ENCODE results near the gene VPS45.

The VPS45 gene

DNA sequence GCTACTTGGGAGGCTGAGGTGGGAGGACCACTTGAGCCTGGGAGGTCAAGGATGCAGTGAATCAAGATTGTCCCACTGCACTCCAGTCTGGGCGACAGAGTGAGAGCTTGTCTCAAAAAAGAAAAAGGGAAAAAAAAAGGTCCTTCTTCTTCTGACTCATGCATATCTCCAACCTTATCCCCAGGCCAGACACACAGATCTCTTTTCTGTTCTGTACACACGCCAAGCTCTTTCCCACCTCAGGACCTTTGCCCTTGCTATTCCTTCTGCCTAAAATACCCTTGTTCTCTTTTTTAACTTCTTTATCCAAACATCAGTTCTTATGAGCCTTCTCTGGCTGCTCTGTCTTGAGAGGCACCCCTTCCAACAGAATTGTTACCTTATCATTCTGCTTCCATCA lies 104.2 kb downstream of the VPS45 start:
- no peak overlapping the region for H3K4me3 ChIP-seq (ENCODE audit: low read depth in 1 of 2, low read length in 2 of 2)
- H2AFZ ChIP-seq (ENCODE audit: low read depth, low read length) = no peak overlapping the region
- no peak overlapping the region for H3K9ac ChIP-seq (ENCODE audit: low read depth, low read length)
- TF ChIP-seq, protein P1, sequence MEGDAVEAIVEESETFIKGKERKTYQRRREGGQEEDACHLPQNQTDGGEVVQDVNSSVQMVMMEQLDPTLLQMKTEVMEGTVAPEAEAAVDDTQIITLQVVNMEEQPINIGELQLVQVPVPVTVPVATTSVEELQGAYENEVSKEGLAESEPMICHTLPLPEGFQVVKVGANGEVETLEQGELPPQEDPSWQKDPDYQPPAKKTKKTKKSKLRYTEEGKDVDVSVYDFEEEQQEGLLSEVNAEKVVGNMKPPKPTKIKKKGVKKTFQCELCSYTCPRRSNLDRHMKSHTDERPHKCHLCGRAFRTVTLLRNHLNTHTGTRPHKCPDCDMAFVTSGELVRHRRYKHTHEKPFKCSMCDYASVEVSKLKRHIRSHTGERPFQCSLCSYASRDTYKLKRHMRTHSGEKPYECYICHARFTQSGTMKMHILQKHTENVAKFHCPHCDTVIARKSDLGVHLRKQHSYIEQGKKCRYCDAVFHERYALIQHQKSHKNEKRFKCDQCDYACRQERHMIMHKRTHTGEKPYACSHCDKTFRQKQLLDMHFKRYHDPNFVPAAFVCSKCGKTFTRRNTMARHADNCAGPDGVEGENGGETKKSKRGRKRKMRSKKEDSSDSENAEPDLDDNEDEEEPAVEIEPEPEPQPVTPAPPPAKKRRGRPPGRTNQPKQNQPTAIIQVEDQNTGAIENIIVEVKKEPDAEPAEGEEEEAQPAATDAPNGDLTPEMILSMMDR (IDR thresholded peaks at IDR 0.05; ENCODE audit: borderline replicate concordance, extremely low read depth, low read length, poor library complexity, severe bottlenecking) = no peak
- no peak for TF ChIP-seq EZH2 (IDR thresholded peaks at IDR 0.05; ENCODE audit: borderline replicate concordance, low read depth, low read length, severe bottlenecking)
- no peak overlapping the region for H3K4me2 ChIP-seq (ENCODE audit: insufficient read depth, low read length)
- no peaks in the 10 kb centered on the region for H3K4me1 ChIP-seq (ENCODE audit: insufficient read depth, low read length)
- no peak overlapping the region for H3K27ac ChIP-seq (ENCODE audit: low read length)
- H3K36me3 ChIP-seq (ENCODE audit: insufficient read depth, low read length) = no peaks in the 10 kb centered on the region
- H3K79me2 ChIP-seq (ENCODE audit: insufficient read depth, low read length) = no peaks in the 10 kb centered on the region
- DNase-seq (no peak), ATAC-seq (ENCODE audit: insufficient read depth, low read depth) (no peak)
- H4K20me1 ChIP-seq (ENCODE audit: insufficient read depth, low read length) = no peaks in the 10 kb centered on the region
- H3K27me3 ChIP-seq (ENCODE audit: insufficient read depth, low read length, poor library complexity) = no peaks in the 10 kb centered on the region
- no peaks in the 10 kb centered on the region for H3K9me3 ChIP-seq (ENCODE audit: insufficient read depth, low read length, severe bottlenecking)

DNA sequence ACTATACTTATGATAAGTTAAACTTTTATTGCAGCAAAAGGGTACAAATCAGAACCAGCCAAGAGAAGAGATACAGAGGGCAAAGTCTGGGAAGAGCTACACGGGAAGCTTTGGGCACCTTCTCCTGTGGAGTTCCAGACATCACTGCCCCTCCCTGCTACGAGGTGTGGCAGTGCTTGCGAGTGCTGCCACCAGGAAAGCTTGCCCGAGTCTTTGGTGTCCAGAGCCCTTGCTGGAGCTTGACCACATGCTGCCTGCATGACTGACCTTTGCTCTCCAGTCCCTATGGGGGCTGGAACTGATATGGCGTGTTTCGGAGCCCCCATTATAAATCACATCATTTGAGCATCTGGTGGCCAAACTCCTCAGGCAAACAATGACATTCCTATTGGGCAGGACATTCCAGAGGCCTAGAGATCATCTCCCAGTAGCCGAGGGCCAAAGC lies 105.6 kb downstream of the VPS45 start:
- TF ChIP-seq, protein P1 (IDR thresholded peaks at IDR 0.05; ENCODE audit: borderline replicate concordance, extremely low read depth, low read length, poor library complexity, severe bottlenecking) = no peak
- no peak for TF ChIP-seq EZH2 (IDR thresholded peaks at IDR 0.05; ENCODE audit: borderline replicate concordance, low read depth, low read length, severe bottlenecking)
- no peak for ATAC-seq (ENCODE audit: insufficient read depth, low read depth)
- no peak overlapping the region for H2AFZ ChIP-seq (ENCODE audit: low read depth, low read length)

DNA sequence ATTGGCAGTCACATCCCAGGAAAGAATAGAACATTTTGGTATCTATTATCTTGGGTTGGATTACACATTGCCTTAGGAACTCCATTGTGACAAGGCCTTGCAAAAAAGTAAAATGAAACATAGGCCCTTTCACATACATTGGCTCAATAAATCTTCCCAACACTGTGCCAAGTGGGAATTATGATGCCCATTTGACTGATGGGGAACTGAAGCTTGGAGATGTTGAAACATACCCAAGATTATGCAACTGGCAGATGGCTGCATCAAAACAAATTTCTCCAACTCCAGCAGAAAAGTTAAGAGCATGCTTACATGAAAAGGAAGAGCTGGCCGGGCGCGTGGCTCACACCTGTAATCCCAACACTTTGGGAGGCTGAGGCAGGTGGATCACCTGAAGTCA lies 109.0 kb downstream of the VPS45 start:
- DNase-seq (no peak), ATAC-seq (ENCODE audit: insufficient read depth, low read depth) (no peak)
- no peak for TF ChIP-seq EZH2 (IDR thresholded peaks at IDR 0.05; ENCODE audit: borderline replicate concordance, low read depth, low read length, severe bottlenecking)
- TF ChIP-seq, protein P1 (IDR thresholded peaks at IDR 0.05; ENCODE audit: borderline replicate concordance, extremely low read depth, low read length, poor library complexity, severe bottlenecking) = no peak
- Histone ChIP-seq H3K4me1 (ENCODE audit: insufficient read depth, low read length) (no peaks in the 10 kb centered on the region), H3K9me3 (ENCODE audit: insufficient read depth, low read length, severe bottlenecking) (no peaks in the 10 kb centered on the region), H3K9ac (ENCODE audit: low read depth, low read length) (no peak overlapping the region), H3K79me2 (ENCODE audit: insufficient read depth, low read length) (no peaks in the 10 kb centered on the region), H3K27ac (ENCODE audit: low read length) (no peak overlapping the region), H4K20me1 (ENCODE audit: insufficient read depth, low read length) (no peaks in the 10 kb centered on the region), H3K36me3 (ENCODE audit: insufficient read depth, low read length) (no peaks in the 10 kb centered on the region), H2AFZ (ENCODE audit: low read depth, low read length) (no peak overlapping the region), H3K27me3 (ENCODE audit: insufficient read depth, low read length, poor library complexity) (no peaks in the 10 kb centered on the region), H3K4me2 (ENCODE audit: insufficient read depth, low read length) (no peak overlapping the region), H3K4me3 (ENCODE audit: low read depth in 1 of 2, low read length in 2 of 2) (no peak overlapping the region)

More for the DNA sequence above, 105.6 kb downstream of the VPS45 start:
- DNase-seq = no peak
- Histone ChIP-seq H3K79me2 (ENCODE audit: insufficient read depth, low read length) (no peaks in the 10 kb centered on the region), H3K9ac (ENCODE audit: low read depth, low read length) (no peak overlapping the region), H3K36me3 (ENCODE audit: insufficient read depth, low read length) (no peaks in the 10 kb centered on the region), H3K9me3 (ENCODE audit: insufficient read depth, low read length, severe bottlenecking) (no peaks in the 10 kb centered on the region), H3K27ac (ENCODE audit: low read length) (no peak overlapping the region), H4K20me1 (ENCODE audit: insufficient read depth, low read length) (no peaks in the 10 kb centered on the region), H3K4me2 (ENCODE audit: insufficient read depth, low read length) (no peak overlapping the region), H3K4me3 (ENCODE audit: low read depth in 1 of 2, low read length in 2 of 2) (no peak overlapping the region), H3K4me1 (ENCODE audit: insufficient read depth, low read length) (no peaks in the 10 kb centered on the region), H3K27me3 (ENCODE audit: insufficient read depth, low read length, poor library complexity) (no peaks in the 10 kb centered on the region)

DNA sequence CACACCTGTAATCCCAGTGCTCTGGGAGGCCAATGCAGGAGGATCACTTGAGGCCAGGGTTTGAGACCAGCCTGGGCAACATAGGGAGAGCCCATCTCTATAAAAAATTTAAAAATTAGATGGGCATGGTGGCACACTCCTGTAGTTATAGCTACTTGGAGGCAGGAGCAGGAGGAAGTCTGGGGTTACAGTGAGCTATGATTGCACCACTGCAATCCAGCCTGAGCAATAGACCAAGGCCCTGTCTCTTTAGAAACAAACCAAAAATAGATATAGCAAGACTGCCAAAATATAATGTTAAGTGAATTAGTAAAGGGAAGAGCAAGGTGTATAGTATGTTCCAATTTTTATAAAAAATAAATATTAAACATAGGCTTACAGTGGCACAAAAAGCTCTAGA lies 111.0 kb downstream of the VPS45 start:
- H3K4me1 ChIP-seq (ENCODE audit: insufficient read depth, low read length) = no peaks in the 10 kb centered on the region
- no peaks in the 10 kb centered on the region for H3K27me3 ChIP-seq (ENCODE audit: insufficient read depth, low read length, poor library complexity)
- H3K27ac ChIP-seq (ENCODE audit: low read length) = no peak overlapping the region
- H3K9me3 ChIP-seq (ENCODE audit: insufficient read depth, low read length, severe bottlenecking) = no peaks in the 10 kb centered on the region
- TF ChIP-seq EZH2 (IDR thresholded peaks at IDR 0.05; ENCODE audit: borderline replicate concordance, low read depth, low read length, severe bottlenecking) = no peak
- TF ChIP-seq, protein P1 (IDR thresholded peaks at IDR 0.05; ENCODE audit: borderline replicate concordance, extremely low read depth, low read length, poor library complexity, severe bottlenecking) = no peak
- H3K9ac ChIP-seq (ENCODE audit: low read depth, low read length) = no peak overlapping the region
- no peak overlapping the region for H2AFZ ChIP-seq (ENCODE audit: low read depth, low read length)
- ATAC-seq (ENCODE audit: insufficient read depth, low read depth) (no peak), DNase-seq (no peak)
- no peaks in the 10 kb centered on the region for H4K20me1 ChIP-seq (ENCODE audit: insufficient read depth, low read length)
- H3K4me3 ChIP-seq (ENCODE audit: low read depth in 1 of 2, low read length in 2 of 2) = no peak overlapping the region
- H3K36me3 ChIP-seq (ENCODE audit: insufficient read depth, low read length) = no peaks in the 10 kb centered on the region
- no peaks in the 10 kb centered on the region for H3K79me2 ChIP-seq (ENCODE audit: insufficient read depth, low read length)
- H3K4me2 ChIP-seq (ENCODE audit: insufficient read depth, low read length) = no peak overlapping the region
